Measurements from ENCODE around the gene TACC2. TPM values are rescaled to one million over a fixed set of nuclear protein-coding genes. Genes with fewer than 3 reads are reported as not detected.
A peak's percentile ranks its signal among the peaks of the same experiment; 100 is the strongest.

The TACC2 gene
- total RNA-seq, 1 donor from 2014 or later: 92.5 TPM

- no peak for DNase-seq (ENCODE audit: low spot score)
Measured at GRCh38 chr10:122293961-122294380, 305.0 kb downstream of the TACC2 start.

GRCh38 chr10:122294511-122295450 is 305.8 kb downstream of the TACC2 start:
- DNase-seq (ENCODE audit: low spot score): no peak

GRCh38 chr10:122295451-122295809 is 306.5 kb downstream of the TACC2 start:
- no peak for DNase-seq (ENCODE audit: low spot score)

GRCh38 chr10:122296363-122297120 is 307.6 kb downstream of the TACC2 start:
- no peak for DNase-seq (ENCODE audit: low spot score)

GRCh38 chr10:122297583-122297982 is 308.6 kb downstream of the TACC2 start:
- DNase-seq (ENCODE audit: low spot score): no peak

- DNase-seq (ENCODE audit: low spot score): no peak
Measured at GRCh38 chr10:122298206-122298597, 309.2 kb downstream of the TACC2 start.

GRCh38 chr10:122298598-122299301 is 309.8 kb downstream of the TACC2 start:
- DNase-seq (ENCODE audit: low spot score): peak; percentile 74

- no peak for DNase-seq (ENCODE audit: low spot score)
Measured at GRCh38 chr10:122299423-122300075, 310.6 kb downstream of the TACC2 start.

GRCh38 chr10:122301055-122301810 is 312.3 kb downstream of the TACC2 start:
- no peak for DNase-seq (ENCODE audit: low spot score)

GRCh38 chr10:122301811-122302115 is 312.8 kb downstream of the TACC2 start:
- no peak for DNase-seq (ENCODE audit: low spot score)

- no peak for DNase-seq (ENCODE audit: low spot score)
Measured at GRCh38 chr10:122302315-122302714, 313.4 kb downstream of the TACC2 start.

GRCh38 chr10:122303271-122304053 is 314.5 kb downstream of the TACC2 start:
- no peak for DNase-seq (ENCODE audit: low spot score)

Other genes with a start within 250 kb of the TACC2 start
- gene ATE1, start 61.1 kb upstream of the TACC2 start, total RNA-seq: 38.4 TPM
- 55.0 TPM for gene NSMCE4A, start 13.9 kb upstream of the TACC2 start, total RNA-seq